AG09309 (cell line): ENCODE measurements around the gene GP1BA.

Experiments used
- DNase-seq: peaks from one replicate; pipeline ENCODE4 v3.0.0-alpha.2; 2010; ENCODE audit warnings: low read depth
- H3K4me3 ChIP-seq: 2 replicates; pipeline ENCODE4 v1.5.1; 2011; ENCODE audit warnings: mild to moderate bottlenecking, low read depth, low read length, moderate library complexity; ENCODE audit not compliant: control insufficient read depth
- TF ChIP-seq, protein P1 (sequence below): IDR thresholded peaks from 2 replicates; pipeline ENCODE4 v1.5.1; 2011; ENCODE audit warnings: mild to moderate bottlenecking, low read depth, low read length, inconsistent platforms; ENCODE audit not compliant: insufficient read depth, control insufficient read depth; ENCODE audit errors: missing control alignments

The GP1BA gene

DNA sequence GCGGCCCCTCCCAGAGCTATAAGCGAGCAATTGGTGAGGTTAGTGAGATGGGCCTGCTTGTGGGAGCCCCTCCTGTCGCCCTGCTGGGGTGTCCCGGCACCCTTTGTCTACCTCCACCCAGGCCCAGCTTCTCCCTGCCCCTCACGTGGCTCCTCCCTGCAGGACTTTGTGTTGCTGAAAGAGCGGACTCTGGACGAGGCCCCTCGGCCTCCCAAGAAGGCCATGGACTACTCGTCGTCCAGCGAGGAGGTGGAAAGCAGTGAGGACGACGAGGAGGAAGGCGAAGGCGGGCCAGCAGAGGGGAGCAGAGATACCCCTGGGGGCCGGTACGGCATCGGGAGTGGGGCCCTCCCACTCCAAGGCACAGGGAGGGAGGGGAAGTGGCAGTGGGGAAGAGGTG lies 38.8 kb upstream of the GP1BA start:
- TF ChIP-seq, protein P1, sequence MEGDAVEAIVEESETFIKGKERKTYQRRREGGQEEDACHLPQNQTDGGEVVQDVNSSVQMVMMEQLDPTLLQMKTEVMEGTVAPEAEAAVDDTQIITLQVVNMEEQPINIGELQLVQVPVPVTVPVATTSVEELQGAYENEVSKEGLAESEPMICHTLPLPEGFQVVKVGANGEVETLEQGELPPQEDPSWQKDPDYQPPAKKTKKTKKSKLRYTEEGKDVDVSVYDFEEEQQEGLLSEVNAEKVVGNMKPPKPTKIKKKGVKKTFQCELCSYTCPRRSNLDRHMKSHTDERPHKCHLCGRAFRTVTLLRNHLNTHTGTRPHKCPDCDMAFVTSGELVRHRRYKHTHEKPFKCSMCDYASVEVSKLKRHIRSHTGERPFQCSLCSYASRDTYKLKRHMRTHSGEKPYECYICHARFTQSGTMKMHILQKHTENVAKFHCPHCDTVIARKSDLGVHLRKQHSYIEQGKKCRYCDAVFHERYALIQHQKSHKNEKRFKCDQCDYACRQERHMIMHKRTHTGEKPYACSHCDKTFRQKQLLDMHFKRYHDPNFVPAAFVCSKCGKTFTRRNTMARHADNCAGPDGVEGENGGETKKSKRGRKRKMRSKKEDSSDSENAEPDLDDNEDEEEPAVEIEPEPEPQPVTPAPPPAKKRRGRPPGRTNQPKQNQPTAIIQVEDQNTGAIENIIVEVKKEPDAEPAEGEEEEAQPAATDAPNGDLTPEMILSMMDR: no peak
- no peak for DNase-seq

DNA sequence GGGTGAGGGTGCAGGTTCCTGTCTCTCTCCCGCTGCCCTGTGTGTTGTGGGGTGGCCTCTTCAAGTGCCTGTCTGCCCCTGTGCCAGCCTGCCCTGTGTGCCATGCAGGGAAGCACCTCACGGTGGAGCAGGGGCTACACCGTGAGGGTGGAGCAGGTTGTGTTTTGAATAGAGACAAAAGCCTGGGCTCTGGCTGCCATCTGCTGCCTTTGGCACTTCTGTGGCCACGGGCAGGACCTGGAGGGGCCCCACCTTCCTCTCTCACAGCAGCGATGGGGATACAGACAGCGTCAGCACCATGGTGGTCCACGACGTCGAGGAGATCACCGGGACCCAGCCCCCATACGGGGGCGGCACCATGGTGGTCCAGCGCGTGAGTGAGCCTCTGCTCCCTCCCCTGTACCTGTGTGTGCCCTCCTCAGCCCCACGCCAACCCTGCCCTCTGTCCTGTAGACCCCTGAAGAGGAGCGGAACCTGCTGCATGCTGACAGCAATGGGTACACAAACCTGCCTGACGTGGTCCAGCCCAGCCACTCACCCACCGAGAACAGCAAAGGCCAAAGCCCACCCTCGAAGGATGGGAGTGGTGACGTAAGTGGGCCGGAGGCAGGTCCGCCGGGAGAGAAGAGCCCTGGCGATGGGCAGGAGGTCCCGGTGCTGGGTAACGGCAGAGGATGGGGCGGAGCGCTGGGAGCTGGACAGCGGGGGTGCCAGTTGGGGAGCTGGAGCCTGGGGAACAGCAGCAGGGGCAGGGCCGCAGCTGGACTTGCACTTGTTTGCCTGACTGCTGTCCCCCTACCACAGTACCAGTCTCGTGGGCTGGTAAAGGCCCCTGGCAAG lies 38.1 kb upstream of the GP1BA start:
- H3K4me3 ChIP-seq: no peak overlapping the region
- no peak for DNase-seq
- TF ChIP-seq, protein P1: no peak

More for the DNA sequence above, 38.8 kb upstream of the GP1BA start:
- no peak overlapping the region for H3K4me3 ChIP-seq

DNA sequence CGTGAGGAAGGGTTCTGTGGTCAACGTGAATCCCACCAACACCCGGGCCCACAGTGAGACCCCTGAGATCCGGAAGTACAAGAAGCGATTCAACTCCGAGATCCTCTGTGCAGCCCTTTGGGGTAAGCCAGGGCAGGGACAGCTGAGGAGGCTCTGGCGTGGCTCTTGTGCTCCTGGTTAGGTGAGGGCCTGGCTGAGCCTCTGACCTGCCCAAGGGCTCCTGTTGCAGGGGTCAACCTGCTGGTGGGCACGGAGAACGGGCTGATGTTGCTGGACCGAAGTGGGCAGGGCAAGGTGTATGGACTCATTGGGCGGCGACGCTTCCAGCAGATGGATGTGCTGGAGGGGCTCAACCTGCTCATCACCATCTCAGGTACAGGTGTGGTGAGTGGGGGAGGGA lies 37.0 kb upstream of the GP1BA start:
- no peak overlapping the region for H3K4me3 ChIP-seq
- no peak for DNase-seq
- TF ChIP-seq, protein P1: no peak

DNA sequence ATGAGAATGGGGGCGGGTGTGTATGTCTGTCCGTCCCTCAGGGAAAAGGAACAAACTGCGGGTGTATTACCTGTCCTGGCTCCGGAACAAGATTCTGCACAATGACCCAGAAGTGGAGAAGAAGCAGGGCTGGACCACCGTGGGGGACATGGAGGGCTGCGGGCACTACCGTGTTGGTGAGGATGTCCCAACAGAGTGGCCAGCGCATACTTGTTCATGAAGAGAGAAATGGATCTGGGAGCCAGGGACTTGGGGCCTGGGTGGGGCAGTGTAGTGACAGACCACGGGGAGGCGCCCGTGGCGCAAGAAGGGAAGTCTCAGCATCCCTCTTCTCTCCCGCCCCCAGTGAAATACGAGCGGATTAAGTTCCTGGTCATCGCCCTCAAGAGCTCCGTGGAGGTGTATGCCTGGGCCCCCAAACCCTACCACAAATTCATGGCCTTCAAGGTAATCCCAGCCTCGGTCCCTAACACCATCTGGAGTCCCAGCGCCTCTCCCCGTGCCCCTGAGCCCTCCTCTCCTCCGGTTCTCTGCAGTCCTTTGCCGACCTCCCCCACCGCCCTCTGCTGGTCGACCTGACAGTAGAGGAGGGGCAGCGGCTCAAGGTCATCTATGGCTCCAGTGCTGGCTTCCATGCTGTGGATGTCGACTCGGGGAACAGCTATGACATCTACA lies 36.3 kb upstream of the GP1BA start:
- TF ChIP-seq, protein P1: no peak
- DNase-seq: no peak
- H3K4me3 ChIP-seq: no peak overlapping the region

DNA sequence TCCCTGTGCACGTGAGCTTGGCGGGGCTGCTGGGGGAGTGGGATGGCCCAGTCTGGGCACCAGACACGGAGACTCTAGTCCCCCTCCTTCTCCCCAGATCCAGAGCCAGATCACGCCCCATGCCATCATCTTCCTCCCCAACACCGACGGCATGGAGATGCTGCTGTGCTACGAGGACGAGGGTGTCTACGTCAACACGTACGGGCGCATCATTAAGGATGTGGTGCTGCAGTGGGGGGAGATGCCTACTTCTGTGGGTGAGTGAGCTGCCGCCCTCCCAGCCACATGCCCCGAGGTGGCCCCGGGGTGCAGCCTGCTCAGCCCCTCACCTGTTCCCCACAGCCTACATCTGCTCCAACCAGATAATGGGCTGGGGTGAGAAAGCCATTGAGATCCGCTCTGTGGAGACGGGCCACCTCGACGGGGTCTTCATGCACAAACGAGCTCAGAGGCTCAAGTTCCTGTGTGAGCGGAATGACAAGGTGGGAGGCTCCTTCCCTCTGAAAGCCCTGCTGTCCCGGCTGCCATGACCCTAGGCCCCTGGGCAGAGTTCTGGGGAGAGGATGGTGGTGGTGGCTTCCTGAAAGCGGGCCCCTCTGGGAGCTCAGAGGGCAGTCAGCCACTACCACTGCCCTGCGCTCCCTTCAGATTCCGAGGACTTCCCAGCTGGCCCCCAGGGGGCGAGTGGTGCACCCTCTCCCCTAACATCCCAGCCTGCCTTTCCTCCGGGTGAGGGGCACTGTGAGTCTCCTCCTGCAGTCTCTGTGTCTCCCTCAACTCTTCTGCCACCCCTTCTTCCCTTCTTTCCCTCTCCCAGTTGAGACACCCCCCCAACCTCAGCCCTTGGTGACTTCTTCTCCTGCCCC lies 35.5 kb upstream of the GP1BA start:
- DNase-seq: no peak
- TF ChIP-seq, protein P1: no peak
- no peak overlapping the region for H3K4me3 ChIP-seq

DNA sequence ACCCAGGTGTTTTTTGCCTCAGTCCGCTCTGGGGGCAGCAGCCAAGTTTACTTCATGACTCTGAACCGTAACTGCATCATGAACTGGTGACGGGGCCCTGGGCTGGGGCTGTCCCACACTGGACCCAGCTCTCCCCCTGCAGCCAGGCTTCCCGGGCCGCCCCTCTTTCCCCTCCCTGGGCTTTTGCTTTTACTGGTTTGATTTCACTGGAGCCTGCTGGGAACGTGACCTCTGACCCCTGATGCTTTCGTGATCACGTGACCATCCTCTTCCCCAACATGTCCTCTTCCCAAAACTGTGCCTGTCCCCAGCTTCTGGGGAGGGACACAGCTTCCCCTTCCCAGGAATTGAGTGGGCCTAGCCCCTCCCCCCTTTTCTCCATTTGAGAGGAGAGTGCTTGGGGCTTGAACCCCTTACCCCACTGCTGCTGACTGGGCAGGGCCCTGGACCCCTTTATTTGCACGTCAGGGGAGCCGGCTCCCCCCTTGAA lies 34.8 kb upstream of the GP1BA start:
- no peak for DNase-seq
- H3K4me3 ChIP-seq: no peak overlapping the region
- TF ChIP-seq, protein P1: no peak
